ENCODE measurements around the gene TP53I11. TPM values are rescaled to one million over a fixed set of nuclear protein-coding genes. Genes with fewer than 3 reads are reported as not detected.

TP53I11 gene
- total and polyA plus RNA-seq, 8 donors, result 45.7 to 95.5 (median 58.2) TPM

GRCh38 chr11:44994753-44995152 is 44.1 kb upstream of the TP53I11 start:
- no peak overlapping the region for H3K4me3 ChIP-seq
- H3K9me3 ChIP-seq, result no peaks in the 10 kb centered on the region
- H3K27me3 ChIP-seq, result no peaks in the 10 kb centered on the region
- ATAC-seq (no peak), DNase-seq (no peak)
- intact Hi-C loops (cut with DNase I), result no loop called here
- no peaks in the 10 kb centered on the region for H3K4me1 ChIP-seq
- H3K27ac ChIP-seq, result no peak overlapping the region
- H3K36me3 ChIP-seq, result no peaks in the 10 kb centered on the region
- no peak for TF ChIP-seq CTCF (IDR thresholded peaks at IDR 0.05)

- no peak for ATAC-seq
- no peak overlapping the region for H3K27ac ChIP-seq
- no peaks in the 10 kb centered on the region for H3K27me3 ChIP-seq
- intact Hi-C loops (cut with DNase I), result no loop called here
- no peaks in the 10 kb centered on the region for H3K9me3 ChIP-seq
- H3K4me3 ChIP-seq, result no peak overlapping the region
- TF ChIP-seq CTCF (IDR thresholded peaks at IDR 0.05), result no peak
- H3K4me1 ChIP-seq, result no peaks in the 10 kb centered on the region
- no peak for DNase-seq
- no peaks in the 10 kb centered on the region for H3K36me3 ChIP-seq
Observed at GRCh38 chr11:44993971-44994704, 43.5 kb upstream of the TP53I11 start.

GRCh38 chr11:44992774-44993173 is 42.1 kb upstream of the TP53I11 start:
- Histone ChIP-seq H3K36me3 (no peaks in the 10 kb centered on the region), H3K9me3 (no peaks in the 10 kb centered on the region)

GRCh38 chr11:44992181-44992582 is 41.5 kb upstream of the TP53I11 start:
- no peaks in the 10 kb centered on the region for H3K27me3 ChIP-seq
- no peaks in the 10 kb centered on the region for H3K4me1 ChIP-seq
- no peak overlapping the region for H3K4me3 ChIP-seq
- intact Hi-C loops (cut with DNase I), result no loop called here
- ATAC-seq, result no peak
- TF ChIP-seq CTCF (IDR thresholded peaks at IDR 0.05), result no peak
- peak in 1 of 4 donors; percentile 37 for DNase-seq
- H3K36me3 ChIP-seq, result no peaks in the 10 kb centered on the region
- H3K9me3 ChIP-seq, result no peaks in the 10 kb centered on the region
- no peak overlapping the region for H3K27ac ChIP-seq

More at GRCh38 chr11:44992774-44993173, 42.1 kb upstream of the TP53I11 start:
- no peak for DNase-seq
- Histone ChIP-seq H3K27ac (no peak overlapping the region), H3K27me3 (no peaks in the 10 kb centered on the region), H3K4me1 (no peaks in the 10 kb centered on the region), H3K4me3 (no peak overlapping the region)
- TF ChIP-seq CTCF (IDR thresholded peaks at IDR 0.05), result no peak
- ATAC-seq, result no peak
- intact Hi-C loops (cut with DNase I), result no loop called here

- Histone ChIP-seq H3K27me3 (no peaks in the 10 kb centered on the region), H3K36me3 (no peaks in the 10 kb centered on the region), H3K4me3 (no peak overlapping the region), H3K9me3 (no peaks in the 10 kb centered on the region), H3K27ac (no peak overlapping the region), H3K4me1 (no peaks in the 10 kb centered on the region)
- TF ChIP-seq CTCF (IDR thresholded peaks at IDR 0.05), result no peak
- no peak for ATAC-seq
- no peak for DNase-seq
- intact Hi-C loops (cut with DNase I), result no loop called here
Observed at GRCh38 chr11:44990665-44991064, 40.0 kb upstream of the TP53I11 start.
